GM23338 (cell line): ENCODE results near the gene ESR1. TPM values are rescaled to one million over a fixed set of nuclear protein-coding genes. Genes with fewer than 3 reads are reported as not detected.

Experiments
- NANOG ChIP-seq: IDR thresholded peaks from 2 replicates; pipeline ENCODE4 v1.6.1; 2016; ENCODE audit warnings: antibody characterized with exemption, borderline replicate concordance
- STAT1 ChIP-seq: IDR thresholded peaks from one replicate; pipeline ENCODE4 v1.6.1; 2016; ENCODE audit warnings: antibody characterized with exemption; ENCODE audit not compliant: unreplicated experiment
- polyA plus RNA-seq: library from polyadenylated mRNA; unstranded; fragments of >200 nt; fragmentation: Nextera tagmentation; extraction: Ambion mirVana; gene quantifications from 2 replicates; pipeline ENCODE4 v1.2.1, GENCODE V29; 2016
- total RNA-seq: library from RNA; depleted of rRNA; stranded (reverse); fragments of >200 nt; shearing (Covaris generic); gene quantifications from 2 replicates; pipeline ENCODE4 v1.2.3, GENCODE V29; 2014
- TF ChIP-seq, protein P1 (sequence below): fragments of 250-450 bp; sonication (Bioruptor Pico); IDR thresholded peaks from 2 replicates; pipeline ENCODE4 v1.5.0; 2020; ENCODE audit warnings: mild to moderate bottlenecking, moderate library complexity
- TF ChIP-seq, protein P2 (sequence below), 2 experiments: fragments of 200-600 bp in 1 of 2; sonication (generic) in 1 of 2; conservative IDR thresholded peaks; 2 replicates each; pipeline versions ENCODE4 v1.5.1 to v1.6.1; 2016 to 2017; ENCODE audit warnings: antibody characterized with exemption in 2 of 2, low read depth in 2 of 2, mild to moderate bottlenecking in 2 of 2, moderate library complexity in 1 of 2

Gene ESR1
- total and polyA plus RNA-seq, 2 experiments from 2014 or later = 0.94 TPM; not detected in 1

DNA sequence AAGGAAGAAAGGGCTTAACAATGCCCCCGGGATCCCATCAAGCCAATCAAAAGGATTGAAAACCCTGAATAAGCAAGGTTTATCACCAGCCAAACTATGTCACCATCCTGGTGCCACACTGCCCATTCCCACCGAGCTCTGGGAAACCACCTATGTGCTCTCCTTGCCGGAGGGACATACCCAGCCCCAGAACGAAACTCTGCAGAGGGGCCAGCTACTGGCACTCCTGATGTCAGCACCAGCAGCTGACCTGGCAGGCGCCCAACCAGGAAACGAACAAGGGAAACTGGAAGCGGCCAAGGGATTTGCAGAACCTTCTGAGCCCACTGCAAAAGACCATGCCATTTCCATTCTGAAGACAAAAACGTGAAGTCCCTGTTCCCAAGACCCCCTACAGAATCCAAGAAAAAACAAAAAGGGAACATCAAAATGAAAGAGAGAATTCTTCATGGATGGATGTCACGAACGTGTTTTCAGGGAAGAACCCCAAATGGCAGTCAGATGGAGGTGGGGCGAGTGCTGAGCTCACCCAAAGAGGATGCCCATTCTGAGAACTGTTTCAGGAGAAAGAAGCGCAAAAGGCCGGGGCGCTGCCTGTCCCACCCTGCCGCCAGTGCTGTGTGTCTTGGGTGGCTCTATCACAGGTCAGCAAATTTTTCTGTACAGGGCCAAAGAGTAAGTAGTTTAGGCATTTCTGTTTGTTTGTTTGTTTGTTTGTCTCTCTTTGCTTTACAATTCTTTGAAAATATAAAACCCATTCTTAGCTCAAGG lies 305.2 kb downstream of the ESR1 start (continued):
- TF ChIP-seq, protein P1, sequence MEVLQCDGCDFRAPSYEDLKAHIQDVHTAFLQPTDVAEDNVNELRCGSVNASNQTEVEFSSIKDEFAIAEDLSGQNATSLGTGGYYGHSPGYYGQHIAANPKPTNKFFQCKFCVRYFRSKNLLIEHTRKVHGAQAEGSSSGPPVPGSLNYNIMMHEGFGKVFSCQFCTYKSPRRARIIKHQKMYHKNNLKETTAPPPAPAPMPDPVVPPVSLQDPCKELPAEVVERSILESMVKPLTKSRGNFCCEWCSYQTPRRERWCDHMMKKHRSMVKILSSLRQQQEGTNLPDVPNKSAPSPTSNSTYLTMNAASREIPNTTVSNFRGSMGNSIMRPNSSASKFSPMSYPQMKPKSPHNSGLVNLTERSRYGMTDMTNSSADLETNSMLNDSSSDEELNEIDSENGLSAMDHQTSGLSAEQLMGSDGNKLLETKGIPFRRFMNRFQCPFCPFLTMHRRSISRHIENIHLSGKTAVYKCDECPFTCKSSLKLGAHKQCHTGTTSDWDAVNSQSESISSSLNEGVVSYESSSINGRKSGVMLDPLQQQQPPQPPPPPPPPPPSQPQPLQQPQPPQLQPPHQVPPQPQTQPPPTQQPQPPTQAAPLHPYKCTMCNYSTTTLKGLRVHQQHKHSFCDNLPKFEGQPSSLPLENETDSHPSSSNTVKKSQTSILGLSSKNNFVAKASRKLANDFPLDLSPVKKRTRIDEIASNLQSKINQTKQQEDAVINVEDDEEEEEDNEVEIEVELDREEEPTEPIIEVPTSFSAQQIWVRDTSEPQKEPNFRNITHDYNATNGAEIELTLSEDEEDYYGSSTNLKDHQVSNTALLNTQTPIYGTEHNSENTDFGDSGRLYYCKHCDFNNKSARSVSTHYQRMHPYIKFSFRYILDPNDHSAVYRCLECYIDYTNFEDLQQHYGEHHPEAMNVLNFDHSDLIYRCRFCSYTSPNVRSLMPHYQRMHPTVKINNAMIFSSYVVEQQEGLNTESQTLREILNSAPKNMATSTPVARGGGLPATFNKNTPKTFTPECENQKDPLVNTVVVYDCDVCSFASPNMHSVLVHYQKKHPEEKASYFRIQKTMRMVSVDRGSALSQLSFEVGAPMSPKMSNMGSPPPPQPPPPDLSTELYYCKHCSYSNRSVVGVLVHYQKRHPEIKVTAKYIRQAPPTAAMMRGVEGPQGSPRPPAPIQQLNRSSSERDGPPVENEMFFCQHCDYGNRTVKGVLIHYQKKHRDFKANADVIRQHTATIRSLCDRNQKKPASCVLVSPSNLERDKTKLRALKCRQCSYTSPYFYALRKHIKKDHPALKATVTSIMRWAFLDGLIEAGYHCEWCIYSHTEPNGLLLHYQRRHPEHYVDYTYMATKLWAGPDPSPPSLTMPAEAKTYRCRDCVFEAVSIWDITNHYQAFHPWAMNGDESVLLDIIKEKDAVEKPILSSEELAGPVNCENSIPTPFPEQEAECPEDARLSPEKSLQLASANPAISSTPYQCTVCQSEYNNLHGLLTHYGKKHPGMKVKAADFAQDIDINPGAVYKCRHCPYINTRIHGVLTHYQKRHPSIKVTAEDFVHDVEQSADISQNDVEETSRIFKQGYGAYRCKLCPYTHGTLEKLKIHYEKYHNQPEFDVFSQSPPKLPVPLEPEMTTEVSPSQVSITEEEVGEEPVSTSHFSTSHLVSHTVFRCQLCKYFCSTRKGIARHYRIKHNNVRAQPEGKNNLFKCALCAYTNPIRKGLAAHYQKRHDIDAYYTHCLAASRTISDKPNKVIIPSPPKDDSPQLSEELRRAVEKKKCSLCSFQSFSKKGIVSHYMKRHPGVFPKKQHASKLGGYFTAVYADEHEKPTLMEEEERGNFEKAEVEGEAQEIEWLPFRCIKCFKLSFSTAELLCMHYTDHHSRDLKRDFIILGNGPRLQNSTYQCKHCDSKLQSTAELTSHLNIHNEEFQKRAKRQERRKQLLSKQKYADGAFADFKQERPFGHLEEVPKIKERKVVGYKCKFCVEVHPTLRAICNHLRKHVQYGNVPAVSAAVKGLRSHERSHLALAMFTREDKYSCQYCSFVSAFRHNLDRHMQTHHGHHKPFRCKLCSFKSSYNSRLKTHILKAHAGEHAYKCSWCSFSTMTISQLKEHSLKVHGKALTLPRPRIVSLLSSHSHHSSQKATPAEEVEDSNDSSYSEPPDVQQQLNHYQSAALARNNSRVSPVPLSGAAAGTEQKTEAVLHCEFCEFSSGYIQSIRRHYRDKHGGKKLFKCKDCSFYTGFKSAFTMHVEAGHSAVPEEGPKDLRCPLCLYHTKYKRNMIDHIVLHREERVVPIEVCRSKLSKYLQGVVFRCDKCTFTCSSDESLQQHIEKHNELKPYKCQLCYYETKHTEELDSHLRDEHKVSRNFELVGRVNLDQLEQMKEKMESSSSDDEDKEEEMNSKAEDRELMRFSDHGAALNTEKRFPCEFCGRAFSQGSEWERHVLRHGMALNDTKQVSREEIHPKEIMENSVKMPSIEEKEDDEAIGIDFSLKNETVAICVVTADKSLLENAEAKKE (CRISPR knock-in tag) = no peak
- TF ChIP-seq NANOG = no peak
- TF ChIP-seq, protein P2, sequence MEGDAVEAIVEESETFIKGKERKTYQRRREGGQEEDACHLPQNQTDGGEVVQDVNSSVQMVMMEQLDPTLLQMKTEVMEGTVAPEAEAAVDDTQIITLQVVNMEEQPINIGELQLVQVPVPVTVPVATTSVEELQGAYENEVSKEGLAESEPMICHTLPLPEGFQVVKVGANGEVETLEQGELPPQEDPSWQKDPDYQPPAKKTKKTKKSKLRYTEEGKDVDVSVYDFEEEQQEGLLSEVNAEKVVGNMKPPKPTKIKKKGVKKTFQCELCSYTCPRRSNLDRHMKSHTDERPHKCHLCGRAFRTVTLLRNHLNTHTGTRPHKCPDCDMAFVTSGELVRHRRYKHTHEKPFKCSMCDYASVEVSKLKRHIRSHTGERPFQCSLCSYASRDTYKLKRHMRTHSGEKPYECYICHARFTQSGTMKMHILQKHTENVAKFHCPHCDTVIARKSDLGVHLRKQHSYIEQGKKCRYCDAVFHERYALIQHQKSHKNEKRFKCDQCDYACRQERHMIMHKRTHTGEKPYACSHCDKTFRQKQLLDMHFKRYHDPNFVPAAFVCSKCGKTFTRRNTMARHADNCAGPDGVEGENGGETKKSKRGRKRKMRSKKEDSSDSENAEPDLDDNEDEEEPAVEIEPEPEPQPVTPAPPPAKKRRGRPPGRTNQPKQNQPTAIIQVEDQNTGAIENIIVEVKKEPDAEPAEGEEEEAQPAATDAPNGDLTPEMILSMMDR (conservative IDR thresholded peaks at IDR 0.05; ENCODE audit: low read depth in 2 of 2) = no peak
- TF ChIP-seq STAT1 = no peak
